NCI-H2227 treated with DMSO at 0.1 percent for 48 hours (cell line): ENCODE results near the gene ZBTB7C.
A peak's percentile ranks its signal among the peaks of the same experiment; 100 is the strongest.

Experiments used
- DNase-seq: peaks from one replicate; lab custom pipeline; 2025; lab: John Stamatoyannopoulos, UW

The ZBTB7C gene

DNA sequence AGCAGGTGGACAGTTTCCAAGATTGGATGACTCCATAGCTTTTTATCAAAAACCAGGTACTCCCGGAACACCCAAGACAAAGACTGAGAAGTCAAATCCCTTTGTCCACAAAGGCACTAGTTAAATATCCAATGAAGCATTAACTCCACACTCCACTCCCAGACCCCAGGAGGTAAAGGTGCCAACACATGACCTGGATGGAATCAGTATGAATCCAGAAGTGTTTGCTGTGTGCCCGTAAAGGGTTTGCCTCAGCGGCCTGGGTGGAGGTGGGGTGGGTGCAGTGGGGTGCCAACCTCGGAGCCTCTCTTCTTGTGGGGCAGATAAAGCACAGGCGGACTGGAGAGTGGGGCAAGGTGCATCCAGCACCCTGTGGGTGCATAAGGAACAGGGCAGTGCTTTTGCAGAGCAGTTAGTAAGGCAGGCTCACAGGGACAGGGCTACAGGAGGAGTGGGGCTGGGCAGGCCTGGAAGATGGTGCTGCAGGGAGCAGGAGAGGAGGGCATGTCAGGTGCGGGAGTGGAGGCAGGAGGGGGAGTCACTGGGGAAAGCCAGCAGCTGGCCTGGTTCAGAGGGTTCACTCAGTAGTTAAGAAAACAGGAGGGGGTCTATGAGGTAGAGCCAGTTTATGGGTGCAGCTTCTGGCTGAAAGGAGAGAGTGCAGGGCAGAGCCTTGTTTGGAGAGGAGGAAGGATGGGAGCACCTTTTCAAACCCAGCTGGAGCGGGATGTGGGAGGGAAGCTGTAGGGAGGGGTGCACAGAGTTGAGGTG is 270.3 kb downstream of the ZBTB7C start:
- no peak for DNase-seq

DNA sequence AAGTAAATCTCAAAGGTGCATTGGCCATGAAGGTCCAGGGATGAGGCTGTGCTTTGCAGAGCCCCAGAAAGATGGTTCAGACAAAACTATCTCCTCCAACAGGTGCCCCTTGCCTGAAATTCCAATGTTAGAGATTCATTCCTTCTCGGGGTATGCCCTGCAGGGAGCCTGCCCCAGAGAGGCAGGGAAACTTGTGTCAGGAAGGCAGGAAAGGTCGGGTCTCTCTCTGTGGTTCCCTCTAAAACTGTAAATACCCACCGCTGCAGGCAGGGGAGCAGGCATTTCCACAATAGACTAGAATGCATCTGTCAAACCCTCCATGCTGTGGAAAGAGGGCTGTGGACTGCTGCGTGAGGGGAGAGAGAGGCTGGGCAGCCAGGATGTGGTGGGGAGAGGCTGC is 271.0 kb downstream of the ZBTB7C start:
- no peak for DNase-seq

DNA sequence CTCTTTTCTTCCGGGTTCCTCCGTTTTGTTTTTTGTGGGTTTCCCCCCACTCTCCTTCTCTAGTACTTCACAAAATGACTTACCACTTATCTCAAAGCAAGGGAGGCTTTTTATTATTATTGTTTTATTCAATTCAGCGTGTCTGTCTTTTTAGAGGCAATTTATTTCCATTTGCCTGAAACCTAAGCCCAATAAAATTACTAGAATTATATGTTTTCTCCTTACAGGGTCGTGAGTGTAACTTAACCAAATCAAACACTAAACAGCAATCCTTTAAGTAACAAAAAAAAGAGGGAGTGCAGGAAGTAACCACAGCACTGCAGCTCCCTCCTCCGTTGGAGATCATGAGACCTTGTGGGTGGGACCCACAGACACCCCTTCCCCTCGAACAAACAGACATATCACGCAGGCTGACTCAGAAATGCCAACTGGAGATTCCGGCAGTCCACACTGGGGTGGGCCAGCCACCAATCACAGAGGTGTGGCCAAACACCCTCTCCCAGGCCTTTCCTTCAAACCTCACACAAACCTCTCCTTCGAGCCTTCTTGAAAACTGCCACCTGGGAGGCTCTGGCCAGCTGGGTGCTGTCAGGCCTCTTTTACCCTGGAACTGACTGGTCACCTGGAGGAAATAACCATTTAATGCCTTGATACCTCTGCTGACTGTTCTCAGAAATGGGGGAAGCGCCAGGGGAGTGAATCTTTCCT is 271.7 kb downstream of the ZBTB7C start:
- DNase-seq, result peak; percentile 63

DNA sequence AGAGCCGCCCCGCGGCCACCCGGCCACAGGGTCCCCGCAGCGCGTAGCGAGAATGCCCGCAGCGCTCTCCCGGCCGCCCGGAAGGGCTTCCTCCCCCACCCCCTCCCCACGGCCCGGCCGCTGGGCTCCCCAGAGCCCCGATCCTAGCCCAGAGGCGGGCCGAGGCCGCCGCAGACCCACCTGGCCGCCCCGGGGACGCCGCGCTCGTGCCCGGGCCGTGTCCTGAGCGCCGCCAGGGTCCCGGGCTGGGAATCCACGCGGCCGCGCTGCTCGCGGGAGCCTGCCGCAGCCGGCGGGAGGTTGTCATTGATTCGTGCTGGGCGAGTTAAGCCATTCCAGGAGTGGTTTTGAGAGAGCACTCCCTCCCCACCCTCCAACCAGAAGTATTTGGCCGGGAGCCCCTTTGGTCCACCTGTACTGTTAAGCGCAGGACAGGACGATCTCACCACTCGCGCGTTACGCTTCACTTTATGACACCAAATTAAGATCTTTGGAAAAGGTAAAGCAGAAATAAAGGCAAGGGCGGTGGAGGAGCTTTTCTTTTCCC is 272.3 kb downstream of the ZBTB7C start:
- DNase-seq, result no peak

DNA sequence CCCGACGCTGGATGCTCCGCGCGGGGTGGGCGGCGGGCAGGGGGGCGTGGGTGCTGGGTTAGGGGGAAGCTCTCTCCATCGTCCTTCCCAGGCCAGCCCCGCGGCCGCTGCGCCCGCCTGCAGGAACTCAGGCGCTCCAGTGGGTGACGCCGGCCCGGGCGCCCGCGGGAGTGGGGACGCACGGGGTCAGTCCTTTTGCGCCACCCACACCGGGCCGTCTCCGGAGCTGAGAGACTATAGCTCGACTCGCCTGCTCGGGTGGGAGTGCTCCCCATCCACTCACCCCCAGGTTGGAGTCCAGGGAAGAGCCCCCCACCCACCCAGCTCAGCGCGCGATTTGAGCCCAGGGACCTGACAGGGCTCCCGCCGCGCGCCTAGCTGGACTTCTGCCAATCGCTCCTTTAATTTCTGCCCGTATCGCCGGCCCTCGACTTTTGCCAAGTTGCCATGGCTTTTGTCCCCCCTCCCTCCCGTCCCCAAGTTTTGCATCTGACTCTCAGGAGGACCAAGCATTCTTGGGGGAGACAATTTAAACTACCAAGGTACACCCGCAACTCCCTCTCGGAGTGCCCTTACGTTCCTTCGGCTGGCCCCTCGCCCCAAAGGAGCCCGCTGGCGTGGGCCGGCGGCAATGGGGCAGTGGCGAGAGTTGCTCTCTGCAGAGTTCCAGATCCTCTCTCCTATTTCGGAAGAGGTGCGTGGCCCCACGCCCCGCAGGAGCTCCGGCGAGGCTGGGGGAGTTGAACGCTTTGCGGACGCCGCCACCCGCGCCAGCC is 272.9 kb downstream of the ZBTB7C start:
- no peak for DNase-seq

DNA sequence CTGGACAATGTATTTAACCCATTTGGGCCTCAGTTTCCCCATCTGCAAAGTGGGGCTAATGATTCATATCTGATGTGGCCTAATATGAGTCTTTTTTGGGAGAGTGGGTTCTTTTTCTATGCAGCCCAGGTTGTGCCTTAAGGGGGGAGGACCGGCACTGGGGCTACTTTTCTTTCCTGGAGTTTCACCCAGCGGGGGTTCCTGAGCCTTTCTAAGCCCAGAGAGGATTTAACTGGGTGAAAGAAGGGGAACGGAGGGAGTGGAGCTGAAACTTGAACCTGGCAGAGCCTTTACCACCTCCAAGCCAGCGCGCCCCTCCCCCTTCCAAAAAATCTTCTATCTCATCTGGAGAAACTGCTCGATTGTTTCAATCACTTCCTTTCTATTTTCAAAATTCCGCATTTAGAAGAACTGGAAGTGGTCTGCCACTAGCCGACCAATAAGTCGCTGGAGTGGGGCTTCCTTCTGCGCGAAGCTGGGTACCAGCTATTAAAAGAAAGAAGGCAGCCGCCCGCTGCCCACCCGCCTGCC is 273.7 kb downstream of the ZBTB7C start:
- no peak for DNase-seq

DNA sequence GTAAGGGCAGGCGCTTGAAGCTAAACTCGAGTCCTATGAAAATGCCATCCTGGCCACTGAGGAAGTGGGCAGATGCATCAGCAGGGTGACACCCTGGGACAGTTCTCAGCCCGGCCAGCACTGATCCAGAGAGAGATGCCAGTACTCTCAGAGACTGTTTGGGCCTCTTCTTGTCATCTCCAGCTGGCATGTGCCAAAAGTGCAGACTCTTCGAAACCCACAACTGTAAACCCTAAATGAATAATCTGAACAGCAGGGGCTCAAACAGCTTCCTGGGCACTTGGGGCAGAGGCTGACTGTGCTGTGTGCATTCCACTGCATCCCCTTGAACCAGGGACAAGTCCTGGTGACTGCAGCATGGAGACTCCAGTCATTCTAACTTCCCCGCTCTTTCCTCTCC is 274.6 kb downstream of the ZBTB7C start:
- DNase-seq, result no peak

DNA sequence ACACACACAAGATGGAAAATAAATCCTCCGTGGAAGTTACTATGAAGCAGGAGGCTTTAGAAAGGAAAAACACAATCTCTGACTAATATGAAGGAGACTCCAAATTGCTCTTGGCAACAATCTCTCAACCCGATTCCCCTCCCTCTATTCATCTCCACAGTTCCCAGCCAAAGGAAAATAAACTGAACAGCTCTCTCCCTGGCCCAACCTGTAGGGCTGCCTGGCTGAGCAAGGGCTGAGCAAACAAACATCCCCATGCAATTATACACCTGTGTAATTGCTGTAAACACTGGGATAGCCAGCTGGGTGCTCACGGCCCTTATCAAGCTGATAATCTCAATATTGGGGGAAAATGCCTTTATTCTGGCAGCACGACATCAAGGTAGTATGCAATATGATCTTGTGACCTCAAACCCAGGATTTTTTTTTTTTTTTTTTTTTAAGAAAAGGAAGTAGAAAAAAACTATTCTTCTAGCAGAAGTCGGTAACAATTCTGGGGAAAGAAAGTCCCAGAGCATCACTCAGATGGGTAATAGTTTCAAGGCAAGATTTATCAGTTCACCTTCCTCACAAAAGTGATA is 275.4 kb downstream of the ZBTB7C start:
- peak; percentile 54 for DNase-seq

DNA sequence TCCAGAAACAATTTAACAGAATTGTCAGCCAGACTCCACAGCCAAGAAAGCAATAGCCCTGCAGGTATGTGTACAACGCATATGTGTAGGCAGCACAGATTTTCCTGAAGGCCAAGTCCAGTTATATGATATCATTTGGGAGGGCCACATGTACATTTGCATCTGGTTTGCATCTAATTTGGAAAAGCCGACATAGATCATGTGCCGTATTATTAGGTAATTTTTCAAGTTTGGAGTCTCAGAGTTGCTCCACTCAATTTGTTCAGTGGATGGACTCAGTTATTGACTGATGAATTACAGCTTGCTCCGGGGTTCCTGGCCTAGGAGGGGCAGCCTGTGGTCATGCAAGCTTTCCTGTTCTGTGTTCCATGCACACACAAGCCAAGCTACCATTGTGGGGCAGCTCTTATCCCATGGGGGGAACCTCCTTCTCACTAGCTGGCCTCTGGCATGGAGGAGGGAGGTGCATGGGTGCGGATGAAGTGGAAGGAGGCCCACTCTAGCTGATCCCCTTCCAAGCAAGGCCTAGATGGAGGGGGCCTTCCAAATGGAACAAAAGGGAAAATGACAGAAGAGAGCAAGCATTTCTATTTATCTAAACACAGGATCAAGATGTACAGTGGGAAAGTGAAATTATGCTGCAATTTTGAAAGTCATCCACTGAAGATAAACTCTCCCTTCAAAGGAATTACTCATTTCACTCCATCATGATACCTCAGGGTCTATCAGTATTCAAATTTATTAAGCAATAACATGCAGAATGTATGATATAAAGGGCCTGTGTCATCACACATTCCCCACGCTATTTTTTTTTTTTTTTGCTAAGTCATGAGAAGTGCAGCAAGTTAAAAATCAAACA is 276.2 kb downstream of the ZBTB7C start:
- no peak for DNase-seq

DNA sequence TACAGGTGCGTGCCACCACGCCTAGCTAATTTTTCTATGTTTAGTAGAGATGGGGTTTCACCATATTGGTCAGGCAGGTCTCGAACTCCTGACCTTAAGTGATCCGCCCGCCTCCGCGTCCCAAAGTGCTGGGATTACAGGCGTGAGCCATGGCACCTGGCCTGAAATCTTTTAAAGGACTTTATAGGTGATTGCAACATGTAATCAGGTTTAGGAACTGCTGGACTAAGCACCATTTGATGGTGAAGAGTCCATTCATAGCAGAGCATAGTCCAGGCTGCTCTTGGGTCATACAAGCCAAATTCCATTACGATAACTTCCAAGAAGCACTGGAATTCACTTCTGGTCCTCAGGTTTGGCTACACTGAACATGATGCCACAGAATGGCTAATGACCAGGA is 278.1 kb downstream of the ZBTB7C start:
- DNase-seq, result no peak

DNA sequence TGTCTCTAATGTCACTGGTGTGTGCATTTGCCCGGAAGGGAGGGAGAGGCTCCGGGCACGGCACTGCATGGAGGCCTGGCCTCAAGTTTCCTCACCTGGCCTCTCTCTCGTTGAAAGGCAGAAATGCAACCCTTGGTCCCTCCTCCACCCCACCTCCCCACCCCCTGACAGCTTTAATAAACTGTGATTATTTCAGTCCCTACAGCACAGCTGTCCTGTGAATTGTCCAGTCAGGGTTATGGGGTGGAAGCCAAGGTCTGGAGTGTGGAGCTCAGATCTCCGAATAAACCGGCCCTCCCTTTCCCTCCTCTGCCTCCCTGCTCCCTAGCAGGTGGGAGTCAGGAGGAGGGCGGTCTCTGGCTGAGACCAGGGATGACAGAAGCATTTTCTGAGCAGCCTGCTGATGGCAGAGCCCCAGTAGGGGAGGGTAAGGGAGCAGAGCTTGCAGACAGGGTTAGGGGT is 279.5 kb downstream of the ZBTB7C start:
- no peak for DNase-seq

DNA sequence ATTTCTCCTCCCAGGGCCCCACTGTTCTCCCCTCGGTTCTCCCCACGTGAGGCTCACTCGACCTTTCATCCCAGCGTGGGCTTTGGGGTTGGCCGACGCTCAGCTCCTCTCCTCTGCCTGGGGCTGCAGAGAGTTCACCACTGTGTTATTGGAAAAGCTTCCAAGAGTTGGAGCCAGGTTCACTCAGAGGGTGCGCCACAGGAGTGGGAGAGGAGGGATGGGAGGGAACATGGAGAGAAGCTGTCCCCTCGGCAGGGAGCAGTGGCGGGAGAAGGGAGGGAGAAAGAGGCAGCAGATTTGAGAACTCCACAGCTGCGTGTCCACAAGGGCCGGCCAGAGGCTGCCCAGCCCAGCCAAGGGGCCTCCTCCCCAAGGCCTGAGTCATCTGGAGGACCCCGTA is 281.6 kb downstream of the ZBTB7C start:
- no peak for DNase-seq

DNA sequence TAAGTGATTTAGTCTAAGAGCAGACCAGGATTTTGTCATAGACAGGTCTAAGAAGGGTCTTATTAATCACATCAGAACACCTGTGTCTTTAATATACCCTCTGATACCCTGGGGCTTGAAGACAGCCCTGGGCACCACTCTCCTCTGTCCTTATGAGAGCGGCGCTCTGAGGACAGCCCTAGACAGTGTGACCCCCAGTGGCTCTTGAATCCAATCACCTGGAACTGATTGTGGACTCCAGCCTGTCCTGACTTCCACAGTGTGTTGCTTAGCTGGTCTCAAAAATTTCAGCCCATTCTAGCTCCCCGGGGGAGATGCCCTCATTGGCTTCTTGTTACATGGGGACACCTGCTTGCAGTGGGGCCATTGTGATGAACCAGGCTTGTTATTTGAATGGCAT is 282.9 kb downstream of the ZBTB7C start:
- DNase-seq, result no peak

DNA sequence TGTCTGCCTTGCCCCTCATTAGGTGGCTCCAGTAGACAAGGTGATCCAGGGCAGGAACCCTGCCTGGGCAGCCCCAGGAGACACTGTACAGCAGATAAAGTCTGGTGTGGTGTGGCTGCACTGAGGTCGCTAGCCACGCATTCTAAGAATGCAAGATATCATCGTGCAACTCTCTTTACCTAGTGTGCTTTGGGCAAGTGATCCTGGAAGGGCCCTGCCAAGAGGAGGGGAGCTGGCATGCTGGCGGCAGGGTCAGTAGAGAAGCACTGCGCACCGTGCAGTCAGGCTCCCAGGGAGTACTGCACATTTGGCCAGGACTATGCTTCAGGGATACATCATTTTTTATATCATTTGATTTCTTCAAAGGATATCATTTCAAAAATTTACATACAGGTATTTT is 283.5 kb downstream of the ZBTB7C start:
- no peak for DNase-seq

DNA sequence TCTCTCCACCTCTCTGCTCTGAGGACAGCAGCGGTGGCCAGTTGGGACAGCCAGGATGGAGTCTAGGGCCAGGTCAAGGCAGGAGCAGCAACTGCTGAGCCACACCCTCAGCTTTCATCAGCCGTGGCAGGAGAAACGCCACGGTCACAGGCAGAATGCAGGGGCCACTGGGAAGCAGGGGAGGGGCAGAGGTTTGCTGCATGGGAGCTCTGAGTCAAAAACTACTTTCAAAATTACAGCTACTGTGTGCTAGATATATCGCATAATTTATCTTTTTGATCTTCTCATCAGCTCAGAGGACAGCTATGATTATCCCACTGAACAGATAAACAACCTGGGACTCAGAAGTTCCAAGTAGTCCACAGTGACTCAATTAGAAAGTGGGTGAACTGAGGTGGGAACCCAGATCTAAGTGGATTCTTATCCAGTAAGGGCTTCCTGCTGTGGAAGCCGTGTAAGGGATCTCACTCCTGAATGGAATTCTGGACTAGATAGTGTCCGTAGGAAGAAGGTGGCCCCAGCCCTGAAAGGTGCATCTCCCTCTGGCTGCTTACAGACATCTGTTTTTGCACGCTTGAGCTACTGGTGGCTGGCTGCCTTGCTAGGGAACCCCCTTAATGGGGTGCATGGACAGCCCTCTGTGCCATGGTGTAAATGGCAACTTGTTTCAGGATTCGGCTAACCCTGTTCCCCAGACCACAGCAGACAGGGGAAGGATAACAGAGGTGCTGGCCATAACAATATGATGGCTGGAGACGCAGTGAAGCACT is 284.1 kb downstream of the ZBTB7C start:
- no peak for DNase-seq

DNA sequence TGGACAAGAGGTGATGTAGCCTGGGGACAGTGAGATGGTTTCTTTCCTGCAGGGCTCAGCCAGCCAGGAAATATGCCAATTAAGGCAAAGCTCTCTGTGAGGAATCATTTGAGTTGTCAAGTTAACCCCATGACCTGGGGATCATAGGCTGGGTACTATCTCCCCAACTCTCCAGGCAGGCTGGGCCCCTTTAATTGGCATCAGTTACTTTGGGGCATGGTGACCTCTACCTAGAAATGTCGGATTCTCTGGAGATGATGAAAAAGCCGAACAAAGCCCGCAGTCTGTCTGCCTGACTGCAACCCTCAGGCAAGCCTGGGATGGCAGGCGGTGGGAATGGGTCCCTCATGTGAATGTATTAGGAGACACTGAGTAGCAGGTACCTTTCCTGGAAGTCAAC is 285.2 kb downstream of the ZBTB7C start:
- DNase-seq, result no peak

DNA sequence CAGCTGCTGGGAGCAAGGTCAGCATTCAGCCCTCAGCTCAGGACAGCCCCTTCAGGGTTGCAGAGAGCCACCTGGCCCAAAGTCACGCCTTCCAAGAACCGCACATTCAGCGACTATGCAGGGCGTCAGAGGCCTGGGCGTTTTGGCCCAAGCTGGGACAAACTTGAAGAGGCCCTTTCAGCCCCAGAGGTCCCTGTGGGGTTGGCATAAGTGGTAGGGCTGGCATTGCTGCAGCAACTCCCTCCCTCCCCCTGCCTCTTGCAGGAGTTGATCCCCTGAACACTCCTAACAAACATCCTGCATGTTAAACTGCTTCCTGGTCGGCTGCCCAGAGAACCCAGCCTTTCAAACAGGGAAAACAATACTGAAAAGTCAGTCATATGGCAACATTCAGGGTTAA is 285.9 kb downstream of the ZBTB7C start:
- no peak for DNase-seq

DNA sequence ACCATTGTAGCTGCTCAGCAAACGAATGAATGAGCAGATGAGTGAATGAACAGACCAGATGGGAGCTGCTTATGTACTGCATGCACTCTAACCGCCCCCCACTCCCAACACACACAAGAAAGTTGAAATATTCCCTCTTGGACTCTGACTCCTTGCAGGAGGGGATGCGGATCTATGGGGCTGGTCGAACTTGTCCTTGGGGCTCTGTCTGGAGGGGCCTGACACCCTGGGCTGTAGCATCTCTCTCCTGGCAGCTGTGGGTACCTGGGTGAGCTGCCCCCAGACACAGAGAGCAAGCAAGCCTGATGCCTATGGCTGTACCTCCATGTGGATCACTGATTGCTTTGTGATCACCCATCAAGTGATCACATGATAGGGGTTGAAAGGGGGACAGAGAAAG is 286.4 kb downstream of the ZBTB7C start:
- no peak for DNase-seq

DNA sequence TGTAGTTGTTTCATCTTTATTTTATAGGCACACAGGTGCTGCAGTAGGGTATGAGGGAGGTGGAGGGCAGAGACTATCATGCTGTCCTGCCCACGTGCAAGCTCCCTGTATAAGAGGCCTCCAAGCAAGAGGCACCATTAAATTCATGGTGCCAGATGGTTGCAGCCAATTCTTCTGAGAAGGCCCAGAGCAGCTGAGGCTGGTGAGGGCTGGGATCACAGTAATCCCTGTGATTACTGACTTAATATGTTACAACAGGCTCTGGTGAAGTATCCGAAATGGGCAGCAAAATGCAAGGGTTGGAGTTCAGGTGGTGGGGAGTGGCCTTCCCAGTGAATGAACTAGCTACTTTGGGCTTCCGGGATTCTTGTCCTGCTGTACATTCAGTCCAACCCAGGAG is 286.8 kb downstream of the ZBTB7C start:
- DNase-seq, result no peak

DNA sequence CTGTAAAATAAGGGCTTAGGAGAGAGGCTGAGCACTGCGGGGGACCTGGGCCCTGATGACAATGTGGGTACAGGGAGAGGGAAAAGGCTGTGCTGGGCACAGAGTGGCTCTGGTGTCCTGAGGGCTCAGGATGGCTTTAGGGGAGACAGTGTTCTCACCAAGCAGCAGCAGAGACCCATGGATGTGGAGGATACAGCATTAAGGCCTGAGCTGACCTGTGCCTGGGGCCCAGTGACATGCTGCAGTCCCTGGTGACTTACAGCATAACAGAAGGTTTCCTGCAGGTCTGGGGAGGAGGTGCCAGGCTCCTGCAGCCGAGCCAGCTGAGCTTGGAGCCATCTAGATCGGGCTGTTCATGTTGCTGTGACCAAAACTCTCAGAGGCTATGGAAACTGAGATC is 287.4 kb downstream of the ZBTB7C start:
- DNase-seq, result no peak
